Measurements from ENCODE around the gene MYBL2. TPM values are rescaled to one million over a fixed set of nuclear protein-coding genes. Genes with fewer than 3 reads are reported as not detected.

The MYBL2 gene
- total and polyA plus RNA-seq, 8 donors, result 4.7 to 14.5 (median 5.7) TPM

- no peaks in the 10 kb centered on the region for H3K27me3 ChIP-seq
- H3K9me3 ChIP-seq, result no peaks in the 10 kb centered on the region
- ATAC-seq (no peak), DNase-seq (no peak), FAIRE-seq (no peak)
- no peak for TF ChIP-seq CTCF (IDR thresholded peaks at IDR 0.05)
- H3K36me3 ChIP-seq, result no peaks in the 10 kb centered on the region
- intact Hi-C loops (cut with DNase I), result no loop called here
- H3K4me1 ChIP-seq, result no peaks in the 10 kb centered on the region
- H3K4me3 ChIP-seq, result no peak overlapping the region
- no peak overlapping the region for H3K27ac ChIP-seq
- 86 to 92% methylated on average over 7 of the region's 7 CpGs for WGBS, 2 donors
Measured at GRCh38 chr20:43737925-43738324, 71.0 kb downstream of the MYBL2 start.

GRCh38 chr20:43739148-43739749 is 72.3 kb downstream of the MYBL2 start:
- Histone ChIP-seq H3K36me3 (no peaks in the 10 kb centered on the region), H3K27ac (no peak overlapping the region), H3K27me3 (peaks cover 0 to 6% (median 0%) of the 10 kb centered on the region in 4 donors), H3K4me3 (no peak overlapping the region), H3K9me3 (no peaks in the 10 kb centered on the region), H3K4me1 (no peaks in the 10 kb centered on the region)
- no peak for TF ChIP-seq CTCF (IDR thresholded peaks at IDR 0.05)
- FAIRE-seq (no peak), ATAC-seq (no peak), DNase-seq (no peak)
- intact Hi-C loops (cut with DNase I), result no loop called here
- WGBS, 2 donors, result 85 to 86% methylated on average over 9 of the region's 9 CpGs

- no peak for DNase-seq
- FAIRE-seq, result no peak
- no peak for TF ChIP-seq CTCF (IDR thresholded peaks at IDR 0.05)
- intact Hi-C loops (cut with DNase I), result no loop called here
- H3K4me1 ChIP-seq, result no peaks in the 10 kb centered on the region
- H3K36me3 ChIP-seq, result no peaks in the 10 kb centered on the region
- peaks cover 0 to 18% (median 0%) of the 10 kb centered on the region in 4 donors for H3K27me3 ChIP-seq
- no peak overlapping the region for H3K4me3 ChIP-seq
- H3K9me3 ChIP-seq, result no peaks in the 10 kb centered on the region
- ATAC-seq, result no peak
- WGBS, 2 donors, result 80 to 87% methylated on average over 3 of the region's 3 CpGs
- no peak overlapping the region for H3K27ac ChIP-seq
Measured at GRCh38 chr20:43740642-43741041, 73.7 kb downstream of the MYBL2 start.

GRCh38 chr20:43744151-43744611 is 77.3 kb downstream of the MYBL2 start:
- DNase-seq (no peak), ATAC-seq (no peak), FAIRE-seq (no peak)
- no peak for TF ChIP-seq CTCF (IDR thresholded peaks at IDR 0.05)
- Histone ChIP-seq H3K36me3 (no peaks in the 10 kb centered on the region), H3K4me3 (no peak overlapping the region), H3K4me1 (no peaks in the 10 kb centered on the region), H3K27ac (no peak overlapping the region), H3K27me3 (peaks cover 0 to 24% (median 0%) of the 10 kb centered on the region in 4 donors), H3K9me3 (no peaks in the 10 kb centered on the region)
- intact Hi-C loops (cut with DNase I), result no loop called here
- 35 to 38% methylated on average over 9 of the region's 9 CpGs for WGBS, 2 donors

GRCh38 chr20:43744966-43745730 is 78.2 kb downstream of the MYBL2 start:
- FAIRE-seq (no peak), ATAC-seq (peak in 1 of 4 donors; percentile 31), DNase-seq (peak in 1 of 6 donors; percentile 18)
- Histone ChIP-seq H3K27me3 (peaks cover 0 to 29% (median 0%) of the 10 kb centered on the region in 4 donors), H3K4me1 (no peaks in the 10 kb centered on the region), H3K36me3 (no peaks in the 10 kb centered on the region), H3K27ac (no peak overlapping the region), H3K9me3 (no peaks in the 10 kb centered on the region), H3K4me3 (no peak overlapping the region)
- intact Hi-C loops (cut with DNase I), result loop anchor here in 1 of 3 donors (5.0 kb wide), 1 partner anchor 337 kb away; no protein-coding TSS in a partner anchor
- no peak for TF ChIP-seq CTCF (IDR thresholded peaks at IDR 0.05)
- 28% methylated on average over 12 of the region's 12 CpGs for WGBS, 2 donors
